Inflammatory macrophage treated with lipopolysaccharide for 1 hour (primary cell): ENCODE data around the gene PELI1.
"Not testable (repeated sequence)": the region's sequence is repeated elsewhere in the genome, so short reads cannot be mapped to it uniquely, and the experiment has no call there.

Source experiments
- DNase-seq, 2 donors: peaks; one replicate each; pipeline ENCODE4 v3.0.0-alpha.2; 2020 to 2022

The PELI1 gene

DNA sequence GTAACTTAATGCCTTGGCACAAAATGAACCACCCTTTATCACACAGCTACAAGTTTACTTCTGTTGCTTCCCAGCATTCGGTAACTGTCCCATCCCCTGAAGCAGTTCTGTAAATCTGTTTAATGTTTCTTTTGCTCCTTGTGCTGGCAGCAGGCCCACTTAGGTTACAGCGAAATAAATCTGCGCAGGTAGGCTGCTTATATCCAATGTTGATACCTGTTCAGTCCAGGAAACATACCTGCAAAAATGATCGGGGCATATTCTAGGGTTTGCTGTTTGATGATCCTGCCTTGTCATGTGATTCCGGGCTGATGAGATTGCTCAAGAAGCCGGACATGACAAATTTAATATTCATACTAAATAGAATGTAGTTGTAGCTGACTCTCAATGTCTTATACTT, 23.3 kb downstream of the PELI1 start:
- DNase-seq, result no peak

DNA sequence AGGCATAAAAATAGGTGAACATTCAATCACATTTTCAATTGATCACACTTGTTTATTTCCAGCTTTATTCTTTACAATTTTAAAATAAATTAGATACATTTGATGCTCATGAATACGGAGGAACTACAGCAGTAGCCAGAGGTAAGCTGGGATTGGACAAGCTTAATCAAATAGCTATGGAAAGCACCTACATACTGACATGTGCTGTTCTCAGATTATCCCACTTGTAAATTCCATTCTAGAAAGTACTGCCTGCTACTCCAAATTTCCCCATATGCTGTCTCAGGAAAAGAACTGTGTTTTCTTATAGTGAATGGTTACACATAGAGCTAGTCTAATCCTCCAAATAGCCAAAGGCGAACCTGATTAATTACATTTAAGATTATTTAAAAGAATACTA, 24.2 kb downstream of the PELI1 start:
- no peak for DNase-seq

DNA sequence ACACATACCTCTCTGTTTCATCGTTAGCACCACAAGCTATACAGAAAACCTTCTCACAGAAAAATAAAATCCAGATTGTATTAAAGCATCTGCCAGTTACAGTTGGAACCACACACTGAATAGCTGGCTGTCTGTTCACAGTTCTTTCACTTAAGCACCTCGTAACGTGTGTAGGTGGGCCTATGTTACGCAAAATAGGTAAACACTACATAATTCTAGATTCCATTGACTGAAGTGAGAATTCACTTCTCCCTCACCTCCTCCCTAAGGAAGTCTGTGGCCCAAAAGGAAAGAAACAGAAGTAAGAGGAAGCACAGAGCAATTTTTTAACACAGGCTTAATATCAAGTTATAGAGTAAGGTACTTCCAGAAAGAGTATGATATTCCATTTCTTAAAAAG, 24.9 kb downstream of the PELI1 start:
- no peak for DNase-seq

DNA sequence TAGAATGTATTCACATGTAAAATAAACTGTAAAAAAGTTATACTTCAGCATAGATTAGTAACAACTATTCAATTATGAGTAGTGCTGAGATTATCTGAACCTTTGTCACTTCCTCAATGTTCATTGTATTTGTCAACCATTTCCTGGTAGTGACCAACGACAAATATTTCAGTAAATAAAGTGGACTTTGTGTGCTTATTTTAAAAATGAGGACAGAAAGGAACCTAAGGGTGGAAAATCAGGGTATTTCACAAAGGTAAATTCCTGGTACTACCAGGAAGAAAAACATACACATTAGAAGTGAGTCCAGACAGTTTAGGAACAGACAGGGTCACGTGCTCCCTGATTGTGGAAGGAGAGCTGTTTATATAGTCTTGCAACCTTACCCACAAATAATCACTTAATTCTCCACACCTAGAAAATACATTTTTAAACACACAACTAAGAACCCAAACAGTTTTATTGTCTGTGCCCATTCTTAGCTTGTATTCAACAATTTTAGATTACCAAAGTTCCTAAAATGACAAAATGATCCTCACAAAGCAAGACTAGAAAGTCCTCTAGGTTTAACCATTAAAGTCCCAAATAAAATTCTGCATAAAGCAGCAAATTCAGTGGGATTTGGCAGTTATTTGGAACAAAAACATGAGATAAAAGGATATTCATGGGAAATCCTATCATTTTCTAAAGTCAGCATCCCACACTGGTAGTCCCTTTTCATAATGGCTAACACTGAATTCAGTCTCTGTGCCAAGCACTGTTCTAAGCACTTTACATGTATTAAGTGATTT, 28.2 kb downstream of the PELI1 start:
- peak; percentile 30 to 67 for DNase-seq

DNA sequence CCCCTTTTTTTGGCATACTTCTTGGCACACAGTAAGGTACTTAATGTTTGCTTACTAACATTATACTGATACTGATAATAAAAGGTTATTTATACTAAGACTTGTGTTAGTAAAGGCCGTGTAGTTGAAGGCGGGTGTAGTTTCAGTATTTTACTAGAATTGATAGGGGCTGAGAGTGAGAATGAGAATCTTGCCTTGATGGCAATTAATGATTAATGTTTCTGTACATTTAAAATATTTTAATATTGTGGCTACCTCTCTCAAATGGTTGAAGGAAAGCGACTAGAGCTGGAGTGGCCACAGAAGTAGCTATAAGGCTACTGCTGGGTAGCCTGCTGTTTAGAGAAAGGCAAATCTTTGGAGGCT, 29.3 kb downstream of the PELI1 start:
- no peak for DNase-seq

DNA sequence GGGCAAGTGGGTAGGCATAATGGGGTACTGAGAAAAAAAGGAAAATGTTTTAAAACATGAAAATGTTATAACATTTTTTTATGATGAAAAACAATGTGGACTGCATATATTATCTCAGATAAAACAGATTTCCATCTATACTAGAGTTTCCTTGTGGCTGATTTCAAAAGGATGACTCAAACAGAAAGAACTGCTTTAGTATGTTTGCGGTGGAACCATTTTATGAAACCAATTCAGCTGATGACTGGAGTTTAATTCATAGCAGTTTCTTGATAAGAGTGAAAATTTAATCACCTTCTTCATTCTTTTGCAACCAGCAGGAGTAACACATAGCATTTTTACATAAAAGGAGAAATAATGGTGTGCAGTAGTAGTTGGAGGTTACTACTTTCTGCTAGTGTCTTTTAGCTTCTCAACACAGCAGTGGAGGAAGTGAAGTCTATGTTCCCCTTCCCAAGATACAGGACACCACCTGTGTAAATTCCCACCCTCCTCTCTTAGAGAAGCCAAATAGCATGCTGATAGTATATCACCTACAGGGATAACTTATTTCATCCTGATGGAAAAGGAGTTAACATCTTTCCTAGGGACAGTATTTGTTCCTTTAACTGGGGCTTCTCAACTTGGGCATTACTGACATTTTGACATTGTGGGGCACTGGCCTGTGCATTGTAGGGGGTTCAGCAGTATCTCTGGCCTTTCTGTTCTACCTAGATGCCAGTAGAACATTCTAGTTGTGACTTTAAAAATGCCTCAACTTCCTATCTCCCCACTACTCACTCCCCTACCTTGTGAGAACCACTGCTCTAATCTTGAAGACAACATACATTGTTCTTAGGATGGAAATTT, 29.9 kb downstream of the PELI1 start:
- peak in 1 of 2 donors; percentile 35 for DNase-seq

DNA sequence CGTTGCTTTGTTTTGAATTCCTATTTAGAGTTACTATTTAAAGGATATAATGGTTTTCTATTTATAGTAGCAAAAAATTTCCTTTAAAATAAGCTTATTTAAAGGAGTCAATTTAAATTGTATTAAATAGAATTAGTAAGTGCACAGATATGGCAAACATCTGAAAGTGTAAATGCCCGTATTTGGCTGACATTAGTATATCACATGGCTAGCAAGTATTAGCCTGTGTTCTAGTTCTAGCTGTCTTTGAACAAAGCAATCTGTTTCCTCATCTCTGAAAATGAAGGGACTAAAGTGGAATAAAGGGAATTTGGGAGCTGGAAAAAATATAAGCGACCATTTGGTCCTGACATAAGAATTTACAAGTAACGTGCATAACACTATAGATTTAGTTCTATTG, 32.2 kb downstream of the PELI1 start:
- no peak for DNase-seq

DNA sequence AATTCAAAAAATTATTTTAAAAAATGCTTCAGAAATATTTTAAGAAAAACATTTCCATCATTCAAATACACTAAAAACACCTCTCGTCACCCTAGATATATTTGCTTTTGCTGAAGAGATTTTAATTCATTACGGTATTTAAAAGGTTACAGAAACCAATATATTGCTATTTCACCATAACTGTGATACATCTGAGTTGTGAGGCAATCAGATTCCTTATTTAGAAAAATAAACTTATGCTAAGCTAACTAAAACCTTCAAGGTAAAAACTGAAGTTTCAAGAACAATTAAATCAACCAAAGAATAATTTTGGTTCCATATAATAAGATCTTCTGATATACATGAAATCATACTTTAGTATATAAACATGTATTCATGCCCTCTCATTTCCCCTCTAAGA, 32.8 kb downstream of the PELI1 start:
- no peak for DNase-seq

DNA sequence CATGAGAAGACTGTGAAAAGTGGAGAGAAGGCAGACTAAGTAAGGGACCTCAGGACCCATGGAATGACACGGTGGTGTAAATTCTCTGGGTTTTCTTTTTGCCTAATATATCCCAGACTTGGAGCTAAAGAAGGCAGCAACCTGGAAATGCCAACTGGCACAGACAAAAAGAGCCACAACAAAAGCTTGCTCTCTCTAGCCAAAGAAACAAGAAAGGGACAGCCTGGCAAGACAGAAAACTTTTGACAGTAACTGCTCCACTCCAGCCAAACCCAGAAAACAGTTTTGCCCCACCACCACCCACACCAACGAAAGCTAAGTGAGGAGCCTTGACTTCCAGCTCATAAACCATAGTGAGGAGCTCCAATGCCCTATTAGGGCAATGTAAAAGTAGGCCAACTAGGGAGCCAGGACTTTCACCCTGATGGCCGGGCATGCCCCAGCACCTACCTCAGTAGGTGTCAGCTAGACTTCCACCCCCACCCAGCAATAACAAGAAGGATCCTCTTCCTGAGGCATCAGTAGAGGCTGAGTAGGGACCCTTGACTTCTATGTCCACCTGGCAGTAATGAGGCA, 35.5 kb downstream of the PELI1 start:
- DNase-seq, result no peak

DNA sequence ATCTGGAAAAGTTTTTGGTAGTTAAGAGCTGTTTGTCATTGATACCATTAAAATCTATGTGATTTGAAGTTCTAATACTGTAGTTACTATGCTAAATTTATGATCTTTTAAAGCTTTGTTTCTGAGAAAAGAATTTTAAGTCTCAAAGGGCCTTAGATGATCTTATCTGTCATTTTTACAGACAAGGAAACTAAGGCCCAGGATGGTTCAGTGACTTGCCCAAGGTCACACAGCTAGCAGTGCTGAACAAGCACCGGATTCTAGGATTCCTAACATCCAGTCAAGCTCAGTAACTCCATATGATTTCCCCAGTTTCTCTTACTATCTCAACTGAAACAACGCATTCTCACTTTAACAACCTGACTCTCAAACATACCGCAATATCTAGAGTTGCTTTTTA, 37.7 kb downstream of the PELI1 start:
- DNase-seq, result no peak

DNA sequence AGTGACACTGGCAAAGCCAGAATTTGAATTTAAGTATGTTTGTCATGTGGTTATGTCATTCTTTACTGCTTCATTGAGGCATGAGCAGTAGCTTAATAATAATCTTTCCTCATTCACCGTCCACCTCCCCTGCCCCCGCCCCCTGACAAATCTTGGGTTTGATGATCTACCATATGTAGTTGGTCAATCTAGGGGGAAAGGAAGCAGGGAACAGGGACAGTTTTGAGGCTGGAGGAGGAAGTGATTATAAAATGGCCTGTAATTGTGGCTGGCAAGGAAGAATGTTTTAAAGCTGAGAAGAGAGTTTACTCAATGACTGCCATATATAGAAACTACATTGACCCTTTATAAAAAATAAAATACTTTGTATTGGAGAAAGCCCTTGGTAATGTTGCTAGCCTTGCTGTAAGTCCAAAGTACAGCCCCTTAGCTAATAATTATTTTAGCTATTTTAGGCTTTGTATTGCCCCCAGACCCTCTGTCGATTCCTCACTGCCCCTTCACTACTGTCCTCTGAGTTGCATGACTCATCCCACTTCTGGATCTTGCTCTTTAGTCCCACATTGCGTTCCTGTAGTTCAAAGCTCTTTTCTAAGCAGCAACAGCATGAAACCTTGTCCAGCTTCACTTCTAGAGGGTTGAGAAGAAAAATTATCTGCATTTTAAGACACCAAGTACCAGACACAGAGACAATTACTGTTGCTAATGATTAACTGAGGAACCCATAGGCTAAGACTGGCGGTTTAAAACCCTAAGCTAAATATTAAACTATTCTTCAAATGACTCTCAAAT, 38.4 kb downstream of the PELI1 start:
- peak; percentile 66 to 74 for DNase-seq

DNA sequence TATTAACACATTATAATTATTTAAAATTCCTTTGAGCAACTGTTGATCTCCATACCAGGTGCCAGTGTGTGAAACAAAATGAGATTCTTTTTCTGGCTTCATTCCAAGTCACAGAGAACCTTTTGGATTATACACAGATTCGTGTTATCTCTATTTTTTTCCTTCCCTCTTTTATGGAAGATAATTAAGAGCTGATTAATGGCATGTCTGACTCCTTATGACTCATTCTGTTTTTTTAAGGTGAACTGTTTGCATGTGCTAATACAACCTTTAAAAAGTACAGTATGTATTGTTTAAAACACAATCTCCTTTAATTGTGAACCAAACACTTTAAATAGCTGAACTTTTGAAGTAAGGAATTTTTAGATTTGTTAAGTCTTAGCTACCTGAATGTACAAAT, 39.3 kb downstream of the PELI1 start:
- no peak for DNase-seq

DNA sequence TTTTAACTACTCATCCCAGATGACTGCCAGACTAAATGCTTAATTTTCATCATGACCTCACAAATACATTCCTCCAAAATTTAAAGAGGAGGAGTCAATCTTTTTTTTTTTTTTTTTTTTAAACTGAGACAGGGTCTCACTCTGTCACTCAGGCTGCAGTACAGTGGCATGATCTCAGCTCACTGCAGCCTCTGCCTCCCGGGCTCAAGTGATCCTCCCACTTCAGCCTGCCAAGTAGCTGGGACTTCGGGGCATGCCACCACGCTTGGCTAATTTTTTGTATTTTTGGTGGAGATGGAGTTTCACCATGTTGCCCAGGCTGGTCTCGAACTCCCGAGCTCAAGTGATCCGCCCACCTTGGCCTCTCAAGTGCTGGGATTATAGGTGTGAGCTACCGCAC, 41.5 kb downstream of the PELI1 start:
- DNase-seq, result not testable (repeated sequence)

DNA sequence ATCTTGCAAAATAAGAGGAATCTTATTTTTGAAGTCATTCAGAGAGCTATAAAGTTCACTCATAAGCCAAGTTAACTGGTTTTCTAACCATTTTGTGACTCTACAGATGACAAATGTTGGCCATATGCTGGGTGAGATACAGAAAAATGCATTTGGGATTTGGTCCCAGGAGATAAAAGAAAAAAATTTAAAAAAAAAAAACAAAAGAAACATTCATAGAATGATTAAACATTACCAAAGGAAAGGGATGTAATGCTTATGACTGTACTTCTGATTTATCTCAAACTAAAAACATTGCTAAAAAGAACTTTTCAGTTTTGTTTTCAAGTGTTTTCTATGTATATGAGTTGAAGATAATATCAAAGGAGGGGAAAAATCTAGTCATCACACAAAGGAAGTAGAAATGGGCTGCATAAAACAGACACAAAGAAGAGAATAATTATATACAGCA, 43.1 kb downstream of the PELI1 start:
- DNase-seq, result no peak

DNA sequence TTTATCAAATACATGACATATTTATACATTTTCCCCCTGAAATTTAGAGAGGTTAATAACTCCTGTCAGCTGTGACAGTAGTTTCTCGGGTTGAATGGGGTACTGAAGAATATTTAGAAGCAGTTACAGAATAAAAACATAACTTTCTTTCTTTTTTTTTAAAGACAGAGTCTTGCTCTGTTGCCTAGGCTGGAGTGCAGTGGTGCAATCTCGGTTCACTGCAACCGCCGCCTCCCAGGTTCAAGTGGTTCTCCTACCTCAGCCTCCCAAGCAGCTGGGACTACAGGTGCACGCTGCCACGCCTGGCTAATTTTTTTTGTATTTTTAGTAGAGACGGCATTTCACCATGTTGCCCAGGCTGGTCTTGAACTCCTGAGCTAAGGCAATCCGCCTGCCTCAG, 43.6 kb downstream of the PELI1 start:
- not testable (repeated sequence) for DNase-seq

DNA sequence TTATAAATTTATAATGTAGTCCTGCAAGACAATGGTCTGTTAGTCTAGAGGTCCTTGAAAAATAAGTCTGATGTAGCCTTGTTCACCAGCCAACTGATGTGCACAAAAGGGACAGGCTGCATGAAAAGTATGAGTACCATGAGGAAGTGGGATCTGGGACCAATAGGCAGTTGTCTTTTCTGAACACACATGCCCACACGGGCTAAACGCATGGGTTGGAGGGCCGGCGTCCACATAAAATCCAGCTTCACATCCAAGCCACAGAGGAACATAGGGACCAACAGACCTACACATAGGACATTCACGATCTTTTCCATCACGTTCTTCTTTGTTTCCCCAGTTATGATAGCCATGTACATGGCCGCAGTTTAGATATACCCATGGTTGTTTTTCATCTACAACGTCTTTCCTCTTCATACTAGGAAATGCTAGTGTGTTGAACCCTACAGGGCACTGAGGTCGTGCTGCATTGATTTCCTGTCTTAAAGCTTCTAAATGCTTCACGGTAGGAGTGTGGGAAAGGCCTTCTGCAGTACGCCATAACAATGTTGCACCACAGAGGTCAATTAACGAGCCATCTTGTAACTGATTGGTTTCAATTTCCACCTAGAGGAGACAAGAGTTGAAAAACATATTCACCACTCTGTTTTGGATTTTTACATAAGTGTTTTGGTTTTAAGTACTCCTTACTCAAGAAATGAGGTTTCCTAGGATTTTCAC, 49.4 kb downstream of the PELI1 start:
- DNase-seq, result no peak

DNA sequence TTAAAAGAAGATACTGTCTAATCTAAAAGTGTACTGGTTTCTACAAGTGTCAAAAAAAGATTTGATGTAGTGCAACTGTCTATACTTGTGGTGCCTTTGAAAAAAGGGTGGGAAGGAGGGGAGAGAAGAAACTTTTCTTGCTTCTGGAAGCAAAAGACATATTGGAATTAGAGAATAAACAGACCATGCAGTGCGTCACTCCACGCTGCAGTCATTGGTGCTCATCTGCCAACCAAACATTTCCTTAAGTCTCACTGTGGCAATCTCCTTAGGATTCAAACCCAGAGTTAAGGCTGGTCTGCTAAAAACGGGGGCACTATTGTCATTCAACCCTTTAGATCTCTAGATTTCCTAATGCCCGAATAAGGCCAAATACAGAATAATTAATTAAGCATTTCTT, 50.9 kb downstream of the PELI1 start:
- no peak for DNase-seq

DNA sequence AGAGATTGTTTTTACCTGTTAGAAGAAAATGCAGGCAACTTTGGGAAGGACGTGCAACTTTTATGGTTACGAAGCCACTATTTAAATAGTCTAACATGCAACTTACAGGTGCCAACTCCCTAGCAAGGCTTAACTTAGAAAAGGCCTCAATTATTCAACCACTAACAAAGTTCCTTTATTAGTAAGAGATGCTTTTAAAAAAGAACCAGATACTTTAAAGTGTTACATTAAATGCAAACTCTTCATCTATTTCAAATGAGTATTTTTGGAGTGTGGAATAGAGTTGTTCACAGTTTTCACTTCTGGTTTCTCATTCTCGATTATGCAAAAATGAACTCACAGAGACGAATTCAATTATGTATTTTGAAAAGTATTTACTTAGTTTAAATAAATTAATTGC, 51.7 kb downstream of the PELI1 start:
- DNase-seq, result no peak

DNA sequence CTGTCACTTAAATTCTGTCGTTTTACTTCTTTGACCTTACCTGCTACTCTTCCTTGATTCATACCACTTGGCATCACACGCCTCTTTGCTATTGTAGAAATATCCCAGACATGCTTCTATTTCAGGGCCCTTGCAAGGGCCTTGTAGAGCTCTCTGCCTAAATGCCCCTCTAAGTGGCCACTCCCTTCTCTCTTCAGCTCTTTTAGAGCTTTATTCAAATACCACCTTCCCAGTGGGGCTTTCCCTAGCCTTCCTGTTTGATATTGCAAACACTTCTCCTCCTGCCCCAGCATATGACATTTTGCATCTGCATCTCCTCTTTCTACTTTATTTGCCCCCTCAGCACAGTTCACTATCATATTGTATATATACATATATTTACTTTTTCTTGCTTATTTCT, 54.0 kb downstream of the PELI1 start:
- peak in 1 of 2 donors; percentile 42 for DNase-seq

DNA sequence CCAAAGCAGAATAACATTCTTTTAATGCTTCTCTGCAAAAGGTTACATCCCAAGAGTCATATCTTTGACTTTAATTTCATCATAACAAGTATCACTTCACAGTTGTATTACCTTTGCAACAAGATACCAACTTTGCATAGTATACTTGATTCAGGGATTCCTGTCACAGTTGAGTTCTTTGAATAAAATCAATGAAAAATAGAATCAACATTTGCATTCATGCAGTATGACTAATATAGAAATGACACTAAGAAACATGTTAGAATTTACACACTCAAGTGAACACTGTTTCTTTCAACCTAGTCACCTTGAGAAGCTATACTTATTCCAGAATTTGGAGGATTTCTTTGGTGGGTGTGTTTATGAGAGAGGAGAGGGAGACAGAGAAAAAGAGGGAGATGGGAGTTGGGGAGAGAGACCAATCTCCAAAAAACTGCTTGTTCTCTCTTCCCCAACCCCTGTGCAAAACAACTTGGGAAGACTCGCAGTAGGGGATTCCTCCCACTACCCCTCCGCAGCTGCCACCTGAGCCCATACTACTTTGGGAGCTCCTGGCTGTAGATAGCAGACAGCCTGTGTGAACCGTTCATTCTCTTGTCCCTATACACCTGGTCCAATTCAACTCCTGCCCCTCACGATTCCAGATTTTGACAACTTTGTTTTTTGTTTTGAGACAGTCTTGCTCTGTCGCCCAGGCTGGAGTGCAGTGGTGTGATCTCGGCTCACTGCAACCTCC, 57.7 kb downstream of the PELI1 start:
- DNase-seq, result peak in 1 of 2 donors; percentile 34

DNA sequence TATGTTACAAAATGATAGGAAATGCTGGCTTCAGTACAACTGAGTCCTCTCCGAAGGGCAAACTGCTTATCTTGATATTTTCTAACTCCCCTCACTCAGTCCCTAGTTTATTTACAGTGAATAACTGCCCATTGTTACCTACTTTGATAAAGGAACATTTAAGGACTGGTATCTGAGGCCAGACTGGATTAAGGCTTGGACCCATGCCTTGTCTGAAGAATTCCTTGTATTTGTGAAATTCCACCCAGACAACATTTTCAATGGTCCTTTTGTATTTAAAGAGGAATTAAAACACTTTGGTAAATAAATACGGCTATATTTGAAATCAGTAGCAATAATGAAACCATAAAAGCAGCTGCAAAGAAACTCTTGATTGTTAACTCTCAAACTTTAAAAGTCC, 58.3 kb downstream of the PELI1 start:
- peak in 1 of 2 donors; percentile 10 for DNase-seq

DNA sequence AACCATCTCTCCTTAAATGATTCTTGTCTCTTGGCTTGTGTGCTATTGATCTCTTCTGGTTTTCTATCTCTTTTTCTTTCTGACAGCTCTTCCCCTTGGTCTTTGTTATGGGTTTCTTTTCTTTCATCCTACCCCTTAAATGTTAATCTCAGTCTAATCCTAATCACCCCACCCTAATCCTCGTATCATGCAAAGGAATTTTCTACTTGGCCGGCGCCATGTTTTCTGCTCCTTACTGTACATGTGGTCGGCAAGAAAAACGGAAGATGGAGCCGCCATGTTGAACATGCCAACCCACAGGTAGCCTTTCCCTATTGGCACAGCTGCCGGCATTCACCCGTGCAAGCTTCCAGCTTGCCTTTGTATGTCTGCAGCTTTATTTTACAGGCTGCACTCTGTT, 63.2 kb downstream of the PELI1 start:
- no peak for DNase-seq
